ENCODE measurements around the gene CDC5L. TPM values are rescaled to one million over a fixed set of nuclear protein-coding genes. Genes with fewer than 3 reads are reported as not detected.

Gene CDC5L
- total and polyA plus RNA-seq, 8 donors: 2.9 to 11.4 (median 7.5) TPM

GRCh38 chr6:44481056-44481455 lies 93.5 kb downstream of the CDC5L start:
- ATAC-seq (no peak), DNase-seq (no peak), FAIRE-seq (no peak)
- H3K4me1 ChIP-seq: no peaks in the 10 kb centered on the region
- WGBS, 2 donors: 80 to 89% methylated on average over 6 of the region's 6 CpGs
- TF ChIP-seq CTCF (IDR thresholded peaks at IDR 0.05): no peak
- H3K36me3 ChIP-seq: no peaks in the 10 kb centered on the region
- no peaks in the 10 kb centered on the region for H3K27me3 ChIP-seq
- no peaks in the 10 kb centered on the region for H3K9me3 ChIP-seq
- no peak overlapping the region for H3K4me3 ChIP-seq
- intact Hi-C loops (cut with DNase I): loop anchor here in 1 of 3 donors (10.0 kb wide), 1 partner anchor 164 kb away; no protein-coding TSS in a partner anchor
- no peak overlapping the region for H3K27ac ChIP-seq

GRCh38 chr6:44481760-44482159 lies 94.3 kb downstream of the CDC5L start:
- H3K27me3 ChIP-seq: no peaks in the 10 kb centered on the region
- no peaks in the 10 kb centered on the region for H3K4me1 ChIP-seq
- no peak overlapping the region for H3K4me3 ChIP-seq
- ATAC-seq: no peak
- no peak for DNase-seq
- no peak for FAIRE-seq
- intact Hi-C loops (cut with DNase I): loop anchor here in 1 of 3 donors (10.0 kb wide), 1 partner anchor 163 kb away; no protein-coding TSS in a partner anchor
- WGBS, 2 donors: 85 to 90% methylated on average over 9 of the region's 9 CpGs
- no peaks in the 10 kb centered on the region for H3K9me3 ChIP-seq
- no peak overlapping the region for H3K27ac ChIP-seq
- no peak for TF ChIP-seq CTCF (IDR thresholded peaks at IDR 0.05)
- no peaks in the 10 kb centered on the region for H3K36me3 ChIP-seq

- H3K9me3 ChIP-seq: no peaks in the 10 kb centered on the region
- no peak overlapping the region for H3K27ac ChIP-seq
- 74 to 75% methylated on average over 12 of the region's 12 CpGs for WGBS, 2 donors
- TF ChIP-seq CTCF (IDR thresholded peaks at IDR 0.05): no peak
- no peaks in the 10 kb centered on the region for H3K27me3 ChIP-seq
- no peak overlapping the region for H3K4me3 ChIP-seq
- ATAC-seq: no peak
- DNase-seq: no peak
- H3K4me1 ChIP-seq: peaks cover 0 to 8% (median 0%) of the 10 kb centered on the region in 3 donors
- intact Hi-C loops (cut with DNase I): loop anchor here in 1 of 3 donors (10.0 kb wide), 1 partner anchor 159 kb away; no protein-coding TSS in a partner anchor
- FAIRE-seq: no peak
- H3K36me3 ChIP-seq: no peaks in the 10 kb centered on the region
These were observed 98.3 kb downstream of the CDC5L start for GRCh38 chr6:44485601-44486401.

- no peak for TF ChIP-seq CTCF (IDR thresholded peaks at IDR 0.05)
- DNase-seq: no peak
- H3K9me3 ChIP-seq: no peaks in the 10 kb centered on the region
- H3K4me3 ChIP-seq: no peak overlapping the region
- peaks cover 0 to 9% (median 0%) of the 10 kb centered on the region in 3 donors for H3K4me1 ChIP-seq
- 67 to 82% methylated on average over 1 of the region's 1 CpG for WGBS, 2 donors
- no peak overlapping the region for H3K27ac ChIP-seq
- no peaks in the 10 kb centered on the region for H3K36me3 ChIP-seq
- intact Hi-C loops (cut with DNase I): loop anchor here in 1 of 3 donors (10.0 kb wide), 1 partner anchor 158 kb away; no protein-coding TSS in a partner anchor
- no peak for ATAC-seq
- FAIRE-seq: no peak
- no peaks in the 10 kb centered on the region for H3K27me3 ChIP-seq
These were observed 99.5 kb downstream of the CDC5L start for GRCh38 chr6:44487002-44487401.

GRCh38 chr6:44487586-44487985 lies 100.1 kb downstream of the CDC5L start:
- Histone ChIP-seq H3K36me3 (no peaks in the 10 kb centered on the region), H3K9me3 (no peaks in the 10 kb centered on the region), H3K4me3 (no peak overlapping the region), H3K4me1 (peaks cover 0 to 9% (median 0%) of the 10 kb centered on the region in 3 donors), H3K27ac (no peak overlapping the region), H3K27me3 (no peaks in the 10 kb centered on the region)
- 85 to 88% methylated on average over 2 of the region's 2 CpGs for WGBS, 2 donors
- no peak for TF ChIP-seq CTCF (IDR thresholded peaks at IDR 0.05)
- no peak for FAIRE-seq
- intact Hi-C loops (cut with DNase I): loop anchor here in 1 of 3 donors (10.0 kb wide), 1 partner anchor 157 kb away; no protein-coding TSS in a partner anchor
- ATAC-seq: no peak
- DNase-seq: no peak
